Progenitor cell of endocrine pancreas (in vitro differentiated cells): Measurements from ENCODE around the gene ZNF385B. TPM values are rescaled to one million over a fixed set of nuclear protein-coding genes. Genes with fewer than 3 reads are reported as not detected.

Experiments
- DNase-seq: peaks from one replicate; pipeline ENCODE4 v3.0.0; 2021; ENCODE audit warnings: low spot score; ENCODE audit not compliant: unreplicated experiment
- H3K27ac Mint-ChIP-seq: 2 replicates; pipeline ENCODE4 v1.8.0; 2021; ENCODE audit warnings: mild to moderate bottlenecking, moderate library complexity, mixed read lengths
- H3K27me3 Mint-ChIP-seq: 2 replicates; pipeline ENCODE4 v1.8.0; 2021; ENCODE audit warnings: mixed read lengths
- H3K36me3 Mint-ChIP-seq: 2 replicates; pipeline ENCODE4 v1.8.0; 2022; ENCODE audit warnings: mixed read lengths; ENCODE audit not compliant: insufficient read depth
- H3K4me1 Mint-ChIP-seq: 2 replicates; pipeline ENCODE4 v1.8.0; 2021; ENCODE audit warnings: low read depth, mixed read lengths
- H3K4me3 Mint-ChIP-seq: 2 replicates; pipeline ENCODE4 v1.8.0; 2021; ENCODE audit warnings: low read depth, mild to moderate bottlenecking, moderate library complexity, mixed read lengths
- H3K9me3 Mint-ChIP-seq: 2 replicates; pipeline ENCODE4 v1.8.0; 2021; ENCODE audit warnings: low read depth, mixed read lengths
- total RNA-seq: library from RNA; stranded (reverse); gene quantifications from 2 replicates; pipeline ENCODE4 v1.2.1, GENCODE V29; 2021
- TF ChIP-seq, protein P1 (sequence below): fragments of 200-600 bp; sonication (generic); IDR thresholded peaks from one replicate; pipeline ENCODE4 v1.5.0; 2021; ENCODE audit warnings: antibody characterized with exemption, mild to moderate bottlenecking; ENCODE audit not compliant: unreplicated experiment

Gene ZNF385B
- total RNA-seq, 1 donor from 2014 or later, result 4.9 TPM

DNA sequence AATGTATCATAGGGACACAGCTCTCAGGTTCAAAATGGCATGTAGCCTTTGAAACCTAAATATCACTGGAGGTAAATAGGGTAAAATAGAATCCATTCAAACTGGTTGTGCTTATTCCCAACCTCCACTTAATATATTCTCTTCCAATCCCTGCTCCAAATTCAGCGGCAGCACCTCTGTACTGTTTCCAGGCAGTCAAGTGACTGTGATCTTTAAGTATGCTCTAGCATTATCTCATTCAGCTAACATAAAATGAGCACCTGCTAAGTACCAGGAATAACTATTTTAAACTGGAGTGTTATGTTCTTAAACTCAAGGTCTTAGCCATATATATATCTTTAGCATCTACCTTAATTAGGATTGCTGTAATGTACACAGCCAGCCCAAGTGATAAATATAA lies 327.5 kb downstream of the ZNF385B start:
- Mint-ChIP-seq H3K9me3 (peaks cover under 1% of the 10 kb centered on the region), H3K27me3 (no peaks in the 10 kb centered on the region), H3K4me3 (no peak overlapping the region), H3K4me1 (peaks cover 5% of the 10 kb centered on the region), H3K27ac (no peak overlapping the region), H3K36me3 (no peaks in the 10 kb centered on the region)
- DNase-seq, result no peak
- TF ChIP-seq, protein P1, sequence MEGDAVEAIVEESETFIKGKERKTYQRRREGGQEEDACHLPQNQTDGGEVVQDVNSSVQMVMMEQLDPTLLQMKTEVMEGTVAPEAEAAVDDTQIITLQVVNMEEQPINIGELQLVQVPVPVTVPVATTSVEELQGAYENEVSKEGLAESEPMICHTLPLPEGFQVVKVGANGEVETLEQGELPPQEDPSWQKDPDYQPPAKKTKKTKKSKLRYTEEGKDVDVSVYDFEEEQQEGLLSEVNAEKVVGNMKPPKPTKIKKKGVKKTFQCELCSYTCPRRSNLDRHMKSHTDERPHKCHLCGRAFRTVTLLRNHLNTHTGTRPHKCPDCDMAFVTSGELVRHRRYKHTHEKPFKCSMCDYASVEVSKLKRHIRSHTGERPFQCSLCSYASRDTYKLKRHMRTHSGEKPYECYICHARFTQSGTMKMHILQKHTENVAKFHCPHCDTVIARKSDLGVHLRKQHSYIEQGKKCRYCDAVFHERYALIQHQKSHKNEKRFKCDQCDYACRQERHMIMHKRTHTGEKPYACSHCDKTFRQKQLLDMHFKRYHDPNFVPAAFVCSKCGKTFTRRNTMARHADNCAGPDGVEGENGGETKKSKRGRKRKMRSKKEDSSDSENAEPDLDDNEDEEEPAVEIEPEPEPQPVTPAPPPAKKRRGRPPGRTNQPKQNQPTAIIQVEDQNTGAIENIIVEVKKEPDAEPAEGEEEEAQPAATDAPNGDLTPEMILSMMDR, result no peak

DNA sequence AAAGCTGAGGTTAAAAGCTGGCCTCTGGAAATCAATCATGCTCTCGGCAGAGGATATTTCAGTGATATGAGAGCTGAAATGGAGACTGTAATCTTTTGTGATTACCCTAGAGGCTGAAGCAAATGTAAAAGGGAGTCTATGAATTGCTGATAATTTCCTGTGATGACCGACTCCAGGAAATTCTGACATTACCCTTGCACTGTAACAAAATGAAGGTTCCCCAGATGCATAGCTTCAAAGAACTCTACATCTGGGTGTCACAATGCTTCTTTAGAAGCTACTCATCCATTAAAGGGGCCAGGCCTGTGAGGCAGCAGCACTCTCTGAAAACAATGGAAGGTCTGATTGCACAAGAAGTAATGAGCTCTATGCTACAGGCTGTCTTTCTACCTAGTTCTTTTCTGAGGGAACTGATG lies 328.5 kb downstream of the ZNF385B start:
- no peaks in the 10 kb centered on the region for H3K36me3 Mint-ChIP-seq
- no peaks in the 10 kb centered on the region for H3K27me3 Mint-ChIP-seq
- peaks cover 5% of the 10 kb centered on the region for H3K4me1 Mint-ChIP-seq
- TF ChIP-seq, protein P1, result no peak
- H3K9me3 Mint-ChIP-seq, result no peaks in the 10 kb centered on the region
- H3K27ac Mint-ChIP-seq, result no peak overlapping the region
- DNase-seq, result no peak
- H3K4me3 Mint-ChIP-seq, result no peak overlapping the region

DNA sequence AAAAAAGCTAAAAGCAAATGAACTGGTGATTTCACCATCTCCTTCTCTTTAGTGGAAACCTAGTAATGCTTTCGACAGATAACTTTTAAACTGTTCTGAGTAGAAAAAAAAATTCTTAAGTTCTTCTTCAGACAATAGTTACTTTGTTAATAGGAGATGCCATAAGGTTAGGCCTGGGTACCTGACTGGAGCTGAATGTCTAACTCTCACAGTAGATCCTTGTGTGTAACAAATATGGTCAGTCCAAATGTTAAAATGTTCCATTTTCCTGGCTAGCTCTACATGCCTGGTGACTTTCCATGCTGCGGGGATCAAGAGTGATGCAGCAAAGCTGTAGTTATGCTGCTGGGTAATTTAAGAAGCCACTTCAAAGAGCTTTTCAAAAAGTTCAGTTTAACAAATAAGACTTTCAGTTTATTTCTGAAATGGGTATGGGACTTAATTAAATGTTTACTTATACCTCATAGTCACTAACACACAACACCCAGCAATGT lies 332.8 kb downstream of the ZNF385B start:
- H3K27ac Mint-ChIP-seq, result no peak overlapping the region
- H3K36me3 Mint-ChIP-seq, result no peaks in the 10 kb centered on the region
- H3K9me3 Mint-ChIP-seq, result no peaks in the 10 kb centered on the region
- H3K4me3 Mint-ChIP-seq, result no peak overlapping the region
- no peak for DNase-seq
- TF ChIP-seq, protein P1, result no peak
- H3K4me1 Mint-ChIP-seq, result peaks cover 5% of the 10 kb centered on the region
- no peaks in the 10 kb centered on the region for H3K27me3 Mint-ChIP-seq

DNA sequence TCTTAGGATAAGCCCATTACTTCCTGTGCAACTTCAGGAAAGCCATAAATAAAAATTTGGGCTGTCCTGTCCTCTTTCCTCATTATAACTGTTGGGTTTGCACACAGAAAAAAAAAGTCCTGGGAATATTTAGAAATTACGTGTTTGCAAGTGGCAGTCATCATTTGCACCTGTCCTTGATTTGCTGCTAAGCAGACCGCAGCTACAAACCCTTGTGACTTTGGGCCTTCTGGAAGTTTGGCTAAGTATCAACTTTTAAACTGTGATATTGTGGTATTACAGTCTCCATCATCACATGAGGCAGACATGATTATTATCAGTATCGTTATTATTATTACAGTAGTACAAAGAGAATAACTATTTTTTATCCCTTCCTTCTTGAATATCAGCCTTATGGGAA lies 336.1 kb downstream of the ZNF385B start:
- TF ChIP-seq, protein P1, result no peak
- DNase-seq, result no peak
- Mint-ChIP-seq H3K4me1 (peaks cover 2% of the 10 kb centered on the region), H3K4me3 (no peak overlapping the region), H3K9me3 (no peaks in the 10 kb centered on the region), H3K27ac (no peak overlapping the region), H3K36me3 (no peaks in the 10 kb centered on the region), H3K27me3 (no peaks in the 10 kb centered on the region)

DNA sequence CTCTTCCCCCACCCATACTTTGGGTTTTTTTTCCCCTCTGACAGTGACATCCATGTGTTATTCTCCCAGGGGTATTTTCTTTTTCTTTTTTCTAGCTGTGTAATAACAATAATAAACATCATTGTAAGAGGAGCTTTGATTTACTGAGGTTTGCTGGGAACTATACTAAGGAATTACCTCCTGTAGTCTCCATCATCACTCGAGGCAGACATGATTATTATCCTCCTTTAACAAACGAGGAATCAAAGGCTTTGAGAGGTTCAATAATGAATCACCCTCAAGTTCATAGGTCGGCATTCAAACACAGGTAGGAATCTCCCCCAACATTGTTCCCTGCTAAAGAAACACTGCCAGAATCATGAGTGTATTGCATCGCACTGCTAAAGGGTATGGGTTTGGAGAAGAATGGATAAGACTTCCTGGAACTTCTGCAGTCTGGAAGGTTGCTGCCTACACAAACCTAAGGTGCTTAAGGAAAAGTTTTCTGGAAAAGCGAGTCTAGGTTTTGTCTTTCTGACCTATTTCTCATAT lies 336.5 kb downstream of the ZNF385B start:
- TF ChIP-seq, protein P1, result no peak
- Mint-ChIP-seq H3K9me3 (no peaks in the 10 kb centered on the region), H3K4me3 (no peak overlapping the region), H3K4me1 (no peaks in the 10 kb centered on the region), H3K36me3 (no peaks in the 10 kb centered on the region), H3K27ac (no peak overlapping the region), H3K27me3 (no peaks in the 10 kb centered on the region)
- no peak for DNase-seq
